ENCODE data around the gene ZBTB17. TPM values are rescaled to one million over a fixed set of nuclear protein-coding genes. Genes with fewer than 3 reads are reported as not detected.
A peak's percentile ranks its signal among the peaks of the same experiment; 100 is the strongest.

The ZBTB17 gene
- total RNA-seq, 1 experiment from 2014 or later = 46.3 TPM

- intact Hi-C loops (cut with micrococcal nuclease) = loop anchor here (2.0 to 5.0 kb wide), 3 partner anchors 44 to 434 kb away; no protein-coding TSS in a partner anchor
- Mint-ChIP-seq H3K27me3 (ENCODE audit: insufficient read depth, unreplicated experiment) (no peaks in the 10 kb centered on the region), H3K9me3 (ENCODE audit: unreplicated experiment) (no peaks in the 10 kb centered on the region), H3K27ac (ENCODE audit: low read depth, unreplicated experiment) (peak overlapping the region; percentile 87), H3K4me1 (ENCODE audit: insufficient read depth, unreplicated experiment) (peaks cover 52% of the 10 kb centered on the region), H3K36me3 (ENCODE audit: insufficient read depth, unreplicated experiment) (peaks cover 27% of the 10 kb centered on the region), H3K4me3 (ENCODE audit: unreplicated experiment) (no peak overlapping the region)
- TF ChIP-seq, protein P1, sequence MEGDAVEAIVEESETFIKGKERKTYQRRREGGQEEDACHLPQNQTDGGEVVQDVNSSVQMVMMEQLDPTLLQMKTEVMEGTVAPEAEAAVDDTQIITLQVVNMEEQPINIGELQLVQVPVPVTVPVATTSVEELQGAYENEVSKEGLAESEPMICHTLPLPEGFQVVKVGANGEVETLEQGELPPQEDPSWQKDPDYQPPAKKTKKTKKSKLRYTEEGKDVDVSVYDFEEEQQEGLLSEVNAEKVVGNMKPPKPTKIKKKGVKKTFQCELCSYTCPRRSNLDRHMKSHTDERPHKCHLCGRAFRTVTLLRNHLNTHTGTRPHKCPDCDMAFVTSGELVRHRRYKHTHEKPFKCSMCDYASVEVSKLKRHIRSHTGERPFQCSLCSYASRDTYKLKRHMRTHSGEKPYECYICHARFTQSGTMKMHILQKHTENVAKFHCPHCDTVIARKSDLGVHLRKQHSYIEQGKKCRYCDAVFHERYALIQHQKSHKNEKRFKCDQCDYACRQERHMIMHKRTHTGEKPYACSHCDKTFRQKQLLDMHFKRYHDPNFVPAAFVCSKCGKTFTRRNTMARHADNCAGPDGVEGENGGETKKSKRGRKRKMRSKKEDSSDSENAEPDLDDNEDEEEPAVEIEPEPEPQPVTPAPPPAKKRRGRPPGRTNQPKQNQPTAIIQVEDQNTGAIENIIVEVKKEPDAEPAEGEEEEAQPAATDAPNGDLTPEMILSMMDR (IDR thresholded peaks at IDR 0.05; ENCODE audit: unreplicated experiment) = no peak
- DNase-seq (ENCODE audit: unreplicated experiment) = no peak
- ChIA-PET CTCF (interaction anchor here (0.5 to 1.2 kb wide), 2 partner anchors 16 to 42 kb away, joined by 3 to 6 read pairs; no protein-coding TSS in a partner anchor), POLR2A (interaction anchor here (0.6 to 2.0 kb wide), 6 partner anchors 10 to 151 kb away, joined by 3 to 7 read pairs (median 3); no protein-coding TSS in a partner anchor)
- no TSS peak for BruUV-seq (replicated peaks)
Observed at GRCh38 chr1:15948091-15948591, 27.8 kb downstream of the ZBTB17 start.

DNA sequence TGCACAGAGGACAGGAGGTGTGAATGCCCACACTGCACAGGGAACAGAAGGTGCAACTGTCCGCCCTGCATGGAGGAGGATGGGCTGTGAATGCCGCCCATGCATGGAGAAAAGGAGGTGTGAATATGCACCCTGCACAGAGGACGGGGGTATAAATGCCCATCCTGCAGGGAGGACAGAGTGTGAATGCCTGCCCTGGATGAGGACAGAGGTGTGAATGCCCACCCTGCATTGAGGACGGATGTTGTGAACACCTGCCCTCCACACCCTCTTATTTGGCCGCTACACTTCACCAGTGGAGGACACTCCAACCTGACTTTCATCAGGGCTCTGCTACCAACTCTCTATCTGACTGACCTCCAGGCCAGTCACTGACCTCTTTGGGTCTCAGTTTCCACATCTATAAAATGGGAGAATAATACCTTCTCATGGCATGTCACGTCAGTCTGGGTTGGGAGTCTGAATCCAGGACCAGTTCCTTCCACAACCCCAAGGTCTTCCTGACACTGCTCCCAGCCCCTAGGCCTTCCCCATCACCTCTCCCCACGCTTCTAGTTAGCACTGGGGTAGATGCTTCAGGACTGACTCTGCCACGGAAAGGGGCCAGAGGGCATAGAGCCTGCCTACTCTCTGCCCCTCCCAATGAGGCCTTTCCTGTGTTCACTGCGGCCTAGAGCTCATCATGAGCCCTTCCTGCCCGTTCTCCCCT, 28.4 kb downstream of the ZBTB17 start:
- Mint-ChIP-seq H3K36me3 (ENCODE audit: insufficient read depth, unreplicated experiment) (peaks cover 27% of the 10 kb centered on the region), H3K4me3 (ENCODE audit: unreplicated experiment) (no peak overlapping the region), H3K9me3 (ENCODE audit: unreplicated experiment) (no peaks in the 10 kb centered on the region), H3K27ac (ENCODE audit: low read depth, unreplicated experiment) (no peak overlapping the region), H3K4me1 (ENCODE audit: insufficient read depth, unreplicated experiment) (peaks cover 46% of the 10 kb centered on the region), H3K27me3 (ENCODE audit: insufficient read depth, unreplicated experiment) (no peaks in the 10 kb centered on the region)
- intact Hi-C loops (cut with micrococcal nuclease) = loop anchor here (2.0 to 5.0 kb wide), 3 partner anchors 45 to 435 kb away; no protein-coding TSS in a partner anchor
- no TSS peak for BruUV-seq (replicated peaks)
- TF ChIP-seq, protein P1 (IDR thresholded peaks at IDR 0.05; ENCODE audit: unreplicated experiment) = no peak
- ChIA-PET POLR2A (interaction anchor here (0.6 to 1.2 kb wide), 2 partner anchors 22 to 99 kb away, joined by 3 read pairs; no protein-coding TSS in a partner anchor), CTCF (no interaction called here)
- no peak for DNase-seq (ENCODE audit: unreplicated experiment)

DNA sequence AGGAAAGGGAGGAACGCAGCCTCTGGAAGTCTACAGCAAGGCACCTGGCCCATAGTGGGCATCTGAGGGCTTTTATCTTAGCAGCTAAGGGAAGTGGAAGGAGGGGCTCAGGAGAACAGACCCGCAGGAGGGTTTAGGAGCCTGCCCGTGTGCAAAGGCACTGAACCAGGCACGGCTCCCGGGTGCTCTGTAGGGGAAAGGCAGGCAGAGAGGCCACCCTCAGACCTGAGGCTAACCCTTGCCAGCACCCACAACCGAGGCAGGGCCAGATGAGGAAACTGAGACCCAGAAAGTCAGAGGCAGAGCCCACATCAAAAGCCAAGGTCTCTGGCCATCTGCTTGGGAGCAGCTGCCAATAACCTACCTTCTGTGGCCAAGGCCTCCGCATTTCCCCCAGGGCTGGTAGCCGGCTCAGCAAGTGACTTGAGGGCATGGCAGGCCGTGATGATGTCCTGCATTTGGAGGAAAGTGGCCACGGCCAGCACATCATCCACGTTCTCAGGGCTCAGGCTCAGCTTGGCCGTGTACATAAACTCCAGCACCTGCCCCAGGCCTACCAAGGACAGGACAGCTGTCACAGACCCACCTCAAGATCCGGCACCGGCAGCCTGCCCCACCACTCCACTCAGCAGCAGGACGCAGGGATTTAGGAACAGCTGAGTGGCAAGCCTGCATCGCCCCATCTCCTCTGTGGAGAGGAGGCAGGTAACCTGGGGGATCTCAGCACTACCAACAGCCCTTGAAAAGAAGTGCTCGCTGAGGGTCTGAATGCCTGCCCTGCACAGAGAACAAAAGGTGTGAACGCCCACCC, 29.1 kb downstream of the ZBTB17 start:
- BruUV-seq (replicated peaks) = no TSS peak
- H3K9me3 Mint-ChIP-seq (ENCODE audit: unreplicated experiment) = no peaks in the 10 kb centered on the region
- H3K36me3 Mint-ChIP-seq (ENCODE audit: insufficient read depth, unreplicated experiment) = peaks cover 31% of the 10 kb centered on the region
- DNase-seq (ENCODE audit: unreplicated experiment) = no peak
- ChIA-PET CTCF (interaction anchor here (0.5 kb wide), 1 partner anchor 433 kb away, joined by 3 read pairs; no protein-coding TSS in a partner anchor), POLR2A (no interaction called here)
- intact Hi-C loops (cut with micrococcal nuclease) = loop anchor here (5.0 kb wide), 2 partner anchors 46 to 436 kb away; no protein-coding TSS in a partner anchor
- H3K4me3 Mint-ChIP-seq (ENCODE audit: unreplicated experiment) = no peak overlapping the region
- H3K27me3 Mint-ChIP-seq (ENCODE audit: insufficient read depth, unreplicated experiment) = no peaks in the 10 kb centered on the region
- H3K4me1 Mint-ChIP-seq (ENCODE audit: insufficient read depth, unreplicated experiment) = peaks cover 38% of the 10 kb centered on the region
- H3K27ac Mint-ChIP-seq (ENCODE audit: low read depth, unreplicated experiment) = no peak overlapping the region
- TF ChIP-seq, protein P1 (IDR thresholded peaks at IDR 0.05; ENCODE audit: unreplicated experiment) = no peak
